ENCODE results near the gene OCA2.
"Not testable (repeated sequence)": the region's sequence is repeated elsewhere in the genome, so short reads cannot be mapped to it uniquely, and the experiment has no call there.

GRCh38 chr15:28121577-28121976 lies 22.5 kb upstream of the OCA2 start:
- TF ChIP-seq CTCF, POLR2A (IDR thresholded peaks at IDR 0.05): not testable (repeated sequence)

All from heart left ventricle (tissue), 13 donors.